Osteoblast (primary cell): Measurements from ENCODE around the gene ADAMTSL2. TPM values are rescaled to one million over a fixed set of nuclear protein-coding genes. Genes with fewer than 3 reads are reported as not detected.
A peak's percentile ranks its signal among the peaks of the same experiment; 100 is the strongest.

Source experiments
- DNase-seq: peaks from one replicate; pipeline ENCODE4 v3.0.0; 2011; ENCODE audit warnings: low spot score, mixed read lengths; ENCODE audit not compliant: insufficient read length; ENCODE audit errors: missing footprints
- H2AFZ ChIP-seq: 2 replicates; pipeline ENCODE4 v1.6.0; 2011; ENCODE audit warnings: mild to moderate bottlenecking, low read length
- H3K27ac ChIP-seq: 2 replicates; pipeline ENCODE4 v1.5.1; 2011; ENCODE audit warnings: mild to moderate bottlenecking, low read depth, low read length, moderate library complexity
- H3K27me3 ChIP-seq: 2 replicates; pipeline ENCODE4 v1.6.0; 2012; ENCODE audit warnings: mild to moderate bottlenecking, control low read depth, inconsistent platforms, low read length, moderate library complexity; ENCODE audit not compliant: insufficient read depth
- H3K36me3 ChIP-seq: 2 replicates; pipeline ENCODE4 v1.5.1; 2011; ENCODE audit warnings: mild to moderate bottlenecking, low read length, control low read depth, moderate library complexity; ENCODE audit not compliant: insufficient read depth
- H3K4me1 ChIP-seq: 2 replicates; pipeline ENCODE4 v1.5.1; 2011; ENCODE audit warnings: mild to moderate bottlenecking, low read length, control low read depth, moderate library complexity; ENCODE audit not compliant: insufficient read depth
- H3K4me2 ChIP-seq: 2 replicates; pipeline ENCODE4 v1.6.0; 2011; ENCODE audit warnings: mild to moderate bottlenecking, low read length; ENCODE audit not compliant: insufficient read depth
- H3K4me3 ChIP-seq: fragments of 200-600 bp; sonication (generic); 3 replicates; pipeline ENCODE4 v1.5.1; 2012; ENCODE audit warnings: mild to moderate bottlenecking, low read length, inconsistent platforms; ENCODE audit not compliant: insufficient read depth
- H3K79me2 ChIP-seq: 2 replicates; pipeline ENCODE4 v1.6.0; 2012; ENCODE audit warnings: mild to moderate bottlenecking, low read length, control low read depth, inconsistent platforms; ENCODE audit not compliant: insufficient read depth
- H3K9me3 ChIP-seq: 2 replicates; pipeline ENCODE4 v1.5.1; 2011; ENCODE audit warnings: low read depth, low read length, control low read depth
- H4K20me1 ChIP-seq: 2 replicates; pipeline ENCODE4 v1.6.0; 2012; ENCODE audit warnings: mild to moderate bottlenecking, low read length, control low read depth; ENCODE audit not compliant: insufficient read depth
- CTCF ChIP-seq: IDR thresholded peaks from 2 replicates; pipeline ENCODE4 v1.5.1; 2011; ENCODE audit warnings: mild to moderate bottlenecking, low read depth, low read length, moderate library complexity; ENCODE audit errors: extremely low read depth
- total RNA-seq: library from RNA; depleted of rRNA; stranded (reverse); fragments of >200 nt; gene quantifications from 2 replicates; pipeline ENCODE4 v1.2.3, GENCODE V29; 2012

ADAMTSL2 gene
- total RNA-seq, 1 donor, result under 0.01 TPM

- H3K4me3 ChIP-seq, result peak overlapping the region; percentile 0
- H3K27me3 ChIP-seq, result no peaks in the 10 kb centered on the region
- TF ChIP-seq CTCF, result no peak
- peak overlapping the region; percentile 4 for H2AFZ ChIP-seq
- H3K4me1 ChIP-seq, result peaks cover 35% of the 10 kb centered on the region
- peak overlapping the region; percentile 39 for H3K4me2 ChIP-seq
- DNase-seq, result peak; percentile 98
- no peaks in the 10 kb centered on the region for H3K79me2 ChIP-seq
- H3K36me3 ChIP-seq, result no peaks in the 10 kb centered on the region
- H4K20me1 ChIP-seq, result no peaks in the 10 kb centered on the region
- H3K9me3 ChIP-seq, result peaks cover 1% of the 10 kb centered on the region
- H3K27ac ChIP-seq, result peak overlapping the region; percentile 88
Observed at GRCh38 chr9:133505901-133506652, 28.4 kb upstream of the ADAMTSL2 start.

- DNase-seq, result peak; percentile 98
- H3K36me3 ChIP-seq, result no peaks in the 10 kb centered on the region
- no peak overlapping the region for H3K4me2 ChIP-seq
- H2AFZ ChIP-seq, result peak overlapping the region; percentile 66
- no peak for TF ChIP-seq CTCF
- H3K79me2 ChIP-seq, result no peaks in the 10 kb centered on the region
- peaks cover 35% of the 10 kb centered on the region for H3K4me1 ChIP-seq
- H3K4me3 ChIP-seq, result no peak overlapping the region
- H3K27ac ChIP-seq, result peak overlapping the region; percentile 71
- H3K9me3 ChIP-seq, result peaks cover 1% of the 10 kb centered on the region
- H4K20me1 ChIP-seq, result no peaks in the 10 kb centered on the region
- H3K27me3 ChIP-seq, result no peaks in the 10 kb centered on the region
Observed at GRCh38 chr9:133506653-133507038, 27.9 kb upstream of the ADAMTSL2 start.

GRCh38 chr9:133507246-133507965, 27.1 kb upstream of the ADAMTSL2 start:
- Histone ChIP-seq H3K27me3 (no peaks in the 10 kb centered on the region), H3K79me2 (no peaks in the 10 kb centered on the region), H3K27ac (peak overlapping the region; percentile 71), H2AFZ (no peak overlapping the region), H4K20me1 (no peaks in the 10 kb centered on the region), H3K9me3 (peaks cover 1% of the 10 kb centered on the region), H3K4me2 (no peak overlapping the region), H3K4me1 (peaks cover 35% of the 10 kb centered on the region), H3K4me3 (no peak overlapping the region), H3K36me3 (no peaks in the 10 kb centered on the region)
- DNase-seq, result peak; percentile 44
- no peak for TF ChIP-seq CTCF

GRCh38 chr9:133508046-133508445, 26.5 kb upstream of the ADAMTSL2 start:
- Histone ChIP-seq H3K4me1 (peaks cover 35% of the 10 kb centered on the region), H4K20me1 (no peaks in the 10 kb centered on the region), H3K4me3 (no peak overlapping the region), H3K36me3 (no peaks in the 10 kb centered on the region), H3K4me2 (no peak overlapping the region), H3K27ac (no peak overlapping the region), H3K9me3 (no peaks in the 10 kb centered on the region), H2AFZ (no peak overlapping the region), H3K79me2 (no peaks in the 10 kb centered on the region), H3K27me3 (no peaks in the 10 kb centered on the region)
- TF ChIP-seq CTCF, result no peak
- peak; percentile 32 for DNase-seq
